C4-2B (cell line): Measurements from ENCODE around the gene FOXP1.

ENCODE experiments used
- CTCF ChIP-seq: fragments of 450-650 bp; conservative IDR thresholded peaks from 2 replicates; pipeline ENCODE4 v1.5.1; 2017; ENCODE audit warnings: mild to moderate bottlenecking
- ZFX ChIP-seq: fragments of 450-650 bp; IDR thresholded peaks from 2 replicates; pipeline ENCODE4 v1.6.1; 2017

- TF ChIP-seq CTCF = no peak
- no peak for TF ChIP-seq ZFX
These were observed 583.8 kb downstream of the FOXP1 start for GRCh38 chr3:70999730-71000129.
